Sigmoid colon (tissue), 4 donors: ENCODE data around the gene ZNF514.

Experiments used
- POLR2AphosphoS5 ChIP-seq, 4 donors: sonication (generic); formaldehyde crosslinking; IDR thresholded peaks; one replicate each; pipeline ENCODE4 v1.6.1; 2017; ENCODE audit warnings: antibody characterized with exemption in 4 of 4
- TF ChIP-seq, protein P1 (sequence below), 4 experiments: fragments of 450-650 bp in 3 of 4; fragments of 200-600 bp in 1 of 4; IDR thresholded peaks; one replicate each; pipeline ENCODE4 v1.5.1; 2016 to 2019; ENCODE audit warnings: antibody characterized with exemption in 4 of 4, mild to moderate bottlenecking in 3 of 4, moderate library complexity in 2 of 4

GRCh38 chr2:95143838-95144237, 15.8 kb downstream of the ZNF514 start:
- TF ChIP-seq POLR2AphosphoS5 (IDR thresholded peaks at IDR 0.05), result no peak
- TF ChIP-seq, protein P1, sequence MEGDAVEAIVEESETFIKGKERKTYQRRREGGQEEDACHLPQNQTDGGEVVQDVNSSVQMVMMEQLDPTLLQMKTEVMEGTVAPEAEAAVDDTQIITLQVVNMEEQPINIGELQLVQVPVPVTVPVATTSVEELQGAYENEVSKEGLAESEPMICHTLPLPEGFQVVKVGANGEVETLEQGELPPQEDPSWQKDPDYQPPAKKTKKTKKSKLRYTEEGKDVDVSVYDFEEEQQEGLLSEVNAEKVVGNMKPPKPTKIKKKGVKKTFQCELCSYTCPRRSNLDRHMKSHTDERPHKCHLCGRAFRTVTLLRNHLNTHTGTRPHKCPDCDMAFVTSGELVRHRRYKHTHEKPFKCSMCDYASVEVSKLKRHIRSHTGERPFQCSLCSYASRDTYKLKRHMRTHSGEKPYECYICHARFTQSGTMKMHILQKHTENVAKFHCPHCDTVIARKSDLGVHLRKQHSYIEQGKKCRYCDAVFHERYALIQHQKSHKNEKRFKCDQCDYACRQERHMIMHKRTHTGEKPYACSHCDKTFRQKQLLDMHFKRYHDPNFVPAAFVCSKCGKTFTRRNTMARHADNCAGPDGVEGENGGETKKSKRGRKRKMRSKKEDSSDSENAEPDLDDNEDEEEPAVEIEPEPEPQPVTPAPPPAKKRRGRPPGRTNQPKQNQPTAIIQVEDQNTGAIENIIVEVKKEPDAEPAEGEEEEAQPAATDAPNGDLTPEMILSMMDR (IDR thresholded peaks at IDR 0.05), result no peak
